ENCODE results near the gene NET1. TPM values are rescaled to one million over a fixed set of nuclear protein-coding genes. Genes with fewer than 3 reads are reported as not detected.

The NET1 gene
- polyA plus RNA-seq, 1 donor: 139 TPM

DNA sequence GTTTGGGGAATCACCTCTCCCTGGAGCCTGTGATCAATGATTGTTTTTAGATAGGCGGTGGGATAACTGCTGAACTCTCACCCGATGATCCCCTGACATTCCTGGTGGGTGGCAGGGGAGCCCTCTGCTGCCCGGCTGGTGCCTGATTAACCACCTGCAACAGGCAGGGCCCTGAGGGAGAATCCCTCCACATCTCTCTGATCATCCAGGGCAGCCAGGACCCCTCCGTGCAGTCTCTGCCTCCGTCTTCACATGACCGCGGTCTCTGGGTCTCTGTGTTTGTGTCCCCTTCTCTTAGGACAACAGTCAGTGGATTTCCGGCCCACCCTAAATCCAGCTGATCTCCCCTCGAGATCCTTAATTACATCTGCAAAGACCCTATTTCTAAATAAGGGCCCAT is 69.7 kb downstream of the NET1 start:
- DNase-seq: no peak

DNA sequence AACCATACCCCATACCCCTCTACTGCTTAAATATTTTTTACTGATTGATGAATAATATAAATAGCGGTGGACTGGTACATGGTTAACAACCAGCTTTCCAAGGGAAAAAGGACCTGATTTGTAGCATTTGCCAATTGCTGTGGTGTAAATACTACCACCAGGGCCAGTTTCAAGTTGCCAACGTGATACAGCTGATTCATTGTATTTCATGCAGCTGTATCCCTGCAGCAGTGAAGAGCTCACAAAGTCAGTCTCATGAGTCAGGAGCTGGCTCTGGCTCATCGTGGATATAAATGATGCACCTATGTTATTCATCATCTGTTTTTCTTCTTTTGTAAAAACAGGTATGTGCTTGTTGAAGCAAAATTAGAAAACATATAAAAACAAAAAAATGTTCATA is 71.8 kb downstream of the NET1 start:
- DNase-seq: no peak

DNA sequence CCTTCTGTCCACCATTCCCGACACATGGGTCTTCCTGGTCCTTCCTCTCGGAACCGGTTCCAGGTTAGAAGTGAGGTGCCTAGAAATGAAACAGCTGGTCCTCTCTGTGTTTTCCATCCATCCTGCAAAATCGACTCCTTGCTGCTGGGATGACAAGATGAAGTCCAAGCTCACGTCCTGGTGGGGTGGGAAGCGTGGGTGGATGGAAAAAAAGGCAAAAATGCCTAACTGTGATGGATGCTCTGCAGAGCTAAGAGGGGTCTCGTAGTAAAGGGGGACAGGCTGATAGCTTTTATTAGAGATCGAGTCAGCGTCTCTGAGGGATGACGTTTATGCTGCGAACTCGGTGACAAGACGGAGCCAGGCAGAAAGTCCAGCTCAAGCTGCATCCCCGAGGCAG is 72.9 kb downstream of the NET1 start:
- DNase-seq: no peak

DNA sequence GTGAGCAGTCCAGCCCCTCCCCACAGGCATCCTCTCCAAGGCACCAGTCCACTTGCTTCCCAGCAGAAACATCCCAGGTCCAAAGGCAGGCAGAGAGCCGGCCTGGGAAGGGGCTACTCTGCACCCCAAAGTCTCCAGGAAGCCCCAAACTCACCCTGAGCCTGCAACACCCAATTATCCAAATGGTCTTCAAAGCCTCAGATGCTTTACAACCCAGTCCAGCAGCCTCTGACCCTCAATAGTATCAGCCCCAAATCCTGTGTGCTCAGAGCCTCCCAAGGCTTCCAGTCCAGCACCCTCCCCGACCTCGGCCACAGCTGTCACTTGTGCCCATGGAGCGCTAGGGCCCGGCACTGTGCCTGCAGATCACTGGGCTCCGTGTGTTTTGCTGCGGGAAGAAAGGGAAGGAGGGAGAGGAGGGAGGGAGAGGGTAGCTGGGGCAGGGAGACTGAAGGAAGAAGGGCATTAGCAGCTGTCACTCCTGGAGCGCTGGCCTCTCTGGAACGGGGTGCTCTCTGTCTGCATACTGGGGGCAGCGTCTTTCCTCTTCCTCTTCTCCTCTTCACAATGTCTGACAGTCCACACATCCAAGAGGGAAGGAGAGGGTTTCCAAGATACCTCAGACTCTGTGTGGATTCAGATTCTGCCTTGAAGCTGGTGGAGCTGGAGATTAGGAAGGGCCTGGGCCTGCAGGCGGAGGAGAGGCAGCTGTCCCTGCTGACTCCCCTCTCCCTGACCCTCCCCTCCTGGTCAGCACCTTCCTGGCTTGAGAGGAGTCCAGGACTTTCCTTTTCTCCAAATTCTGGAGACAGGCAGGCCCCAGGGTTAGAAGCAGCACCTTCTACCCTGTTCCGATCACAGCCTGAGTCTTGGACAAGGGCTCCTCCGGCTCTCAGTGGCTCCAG is 73.8 kb downstream of the NET1 start:
- no peak for DNase-seq

DNA sequence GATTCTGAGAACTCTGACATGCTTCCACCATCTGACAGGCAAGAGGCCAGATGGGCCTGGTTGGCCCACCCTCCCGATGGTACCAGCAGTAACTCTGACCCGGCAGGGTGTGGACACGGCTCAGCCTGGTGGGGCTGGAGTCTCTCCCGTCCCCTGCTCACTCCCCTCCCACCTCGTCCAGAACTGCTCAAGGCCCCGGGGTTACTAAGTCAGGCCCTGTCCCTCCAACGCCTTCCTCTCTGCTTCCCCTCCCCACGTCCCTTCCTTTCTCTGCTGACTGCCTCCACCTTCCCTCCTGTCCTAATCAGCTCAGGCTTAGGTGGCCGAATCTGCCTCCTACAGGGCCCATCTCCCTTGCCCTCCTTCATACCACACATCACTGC is 74.5 kb downstream of the NET1 start:
- DNase-seq: no peak

DNA sequence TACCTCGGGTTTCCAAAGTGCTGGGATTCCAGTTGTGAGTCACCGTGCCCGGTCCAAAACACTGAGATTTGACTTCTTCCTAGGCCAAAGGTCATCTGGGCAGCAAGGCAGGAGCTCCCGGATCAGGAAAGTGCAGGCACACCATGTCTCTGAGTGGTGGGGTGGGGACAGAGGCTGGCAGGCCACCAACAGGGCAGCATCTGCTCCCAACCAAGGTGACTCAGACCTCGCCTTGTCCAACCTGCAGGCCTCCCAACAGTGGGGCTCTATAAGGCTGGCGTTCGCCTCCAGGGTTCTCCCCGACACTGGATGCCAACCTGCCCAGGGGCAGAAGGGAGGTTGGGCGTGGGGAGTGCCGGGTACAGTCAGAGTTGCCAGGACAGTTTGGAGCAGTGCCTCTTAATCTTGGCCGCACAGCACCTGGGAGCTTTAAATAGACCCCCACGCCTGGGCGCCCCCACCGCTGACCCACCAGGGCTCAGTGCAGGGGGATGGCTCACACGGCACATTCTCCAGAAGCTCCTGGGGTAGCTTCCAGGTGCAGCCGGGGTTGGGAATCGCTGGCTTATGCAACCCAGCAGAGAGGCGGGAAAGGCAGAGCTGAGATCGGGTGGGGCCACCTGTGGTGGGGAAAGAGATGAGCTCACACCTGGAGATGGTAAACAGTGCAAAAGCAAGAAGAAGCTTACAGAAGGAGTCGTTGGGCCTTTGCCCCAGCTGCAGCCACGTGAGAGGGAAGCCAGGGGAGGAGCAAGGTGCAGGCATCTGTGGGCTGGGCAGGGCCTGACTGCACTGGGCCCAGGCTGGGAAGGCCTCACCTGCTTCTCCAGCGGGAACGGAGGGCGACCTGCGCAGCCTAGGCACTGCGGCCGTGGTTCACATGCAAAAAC is 76.2 kb downstream of the NET1 start:
- no peak for DNase-seq

DNA sequence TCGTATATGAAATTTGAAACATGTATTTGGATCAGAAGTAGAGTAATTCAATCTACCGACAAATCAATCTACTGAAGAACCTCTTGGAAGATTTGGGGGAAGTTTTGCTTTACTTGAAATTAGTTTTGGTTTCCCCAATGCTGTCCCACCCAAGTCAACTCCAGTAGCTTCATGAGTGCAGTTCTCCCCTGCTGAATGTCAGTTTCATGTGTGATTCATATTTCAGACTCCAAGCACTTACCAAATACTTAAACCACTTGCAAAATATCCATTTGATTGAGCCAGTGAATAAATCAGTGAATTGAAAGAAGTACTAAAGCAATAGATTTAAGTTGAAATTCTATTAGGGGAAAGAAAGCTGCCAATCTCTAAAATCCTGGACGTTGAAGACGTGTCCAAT is 77.7 kb downstream of the NET1 start:
- DNase-seq: no peak

DNA sequence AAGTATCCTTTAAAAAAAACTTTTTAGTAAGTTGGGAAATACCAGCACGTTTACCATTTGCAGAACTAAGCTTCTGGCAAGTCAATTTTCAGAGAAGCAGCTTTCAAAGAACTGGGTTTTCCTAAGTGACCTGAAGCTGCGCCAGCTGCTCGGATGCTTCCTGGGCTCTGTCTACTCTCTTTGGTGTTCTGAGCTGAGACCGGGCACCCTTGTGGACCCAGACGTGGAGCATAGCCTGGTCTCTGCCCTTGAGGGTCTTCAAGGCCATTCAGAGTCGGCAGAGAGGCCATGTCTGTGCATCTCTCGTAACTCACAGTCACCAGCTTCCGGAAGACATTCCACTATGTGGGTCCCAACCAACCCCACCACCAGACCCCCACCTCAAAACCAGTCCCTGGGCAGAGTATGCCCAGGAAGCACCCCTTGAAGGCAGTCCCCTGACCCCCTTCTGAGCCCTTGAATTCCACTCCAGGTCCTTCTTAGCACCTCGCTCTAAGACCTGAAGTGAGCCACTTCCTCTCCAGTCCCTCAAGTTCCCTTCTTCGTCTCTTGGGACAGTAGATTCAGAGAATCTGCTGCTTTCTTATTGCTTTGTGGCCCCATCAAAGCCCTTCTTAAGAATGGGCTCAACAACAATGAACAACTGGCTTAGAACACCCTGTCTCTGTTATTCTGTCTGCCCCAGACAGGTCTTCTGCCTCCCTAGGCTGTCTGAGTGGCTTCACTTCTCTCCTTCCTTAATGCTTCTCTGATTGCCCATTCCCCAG is 78.5 kb downstream of the NET1 start:
- no peak for DNase-seq

DNA sequence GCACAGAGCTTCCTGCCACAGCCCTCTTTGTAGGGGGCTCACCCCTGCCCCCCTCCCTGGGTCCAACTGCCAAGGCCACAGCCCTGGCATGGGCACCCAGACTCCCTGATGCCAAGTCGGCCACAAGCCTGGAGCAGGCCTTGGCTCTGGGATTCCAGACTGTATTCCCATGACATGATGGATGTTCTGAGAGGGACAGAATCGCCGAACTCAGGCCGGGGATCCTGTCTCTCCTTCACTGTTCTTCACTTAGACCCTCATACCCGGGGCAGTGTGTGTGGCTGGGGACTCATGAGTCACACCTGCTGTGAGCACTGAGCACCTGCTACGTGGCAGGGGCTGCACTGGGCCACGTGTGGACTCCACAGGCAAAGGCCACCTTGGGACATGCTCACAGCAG is 79.1 kb downstream of the NET1 start:
- DNase-seq: no peak

DNA sequence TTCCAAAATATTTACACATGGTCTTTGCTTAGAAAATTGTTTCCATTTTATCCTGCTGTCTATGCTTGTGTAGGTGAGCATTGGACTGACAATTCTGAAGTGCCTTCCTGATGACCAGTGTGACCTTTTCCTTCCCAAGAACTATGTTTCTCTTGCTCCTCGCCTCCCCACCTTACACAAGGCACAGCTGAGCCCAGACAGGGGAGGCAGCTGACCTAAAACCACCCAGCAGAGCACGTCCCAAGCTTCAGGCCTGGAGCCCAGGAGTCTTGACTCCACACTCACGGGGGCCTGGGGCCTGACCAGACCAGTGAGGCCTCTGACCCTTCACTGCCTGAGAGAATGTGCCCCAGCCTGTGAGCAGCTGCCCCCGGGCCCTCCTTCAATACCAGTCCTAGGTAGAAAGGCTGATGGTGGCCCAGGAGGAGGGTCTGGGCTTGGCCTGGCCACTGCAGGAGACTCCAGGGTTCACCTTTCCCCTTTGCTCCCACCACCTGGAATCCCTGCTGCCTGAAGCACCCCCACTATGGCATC is 80.0 kb downstream of the NET1 start:
- no peak for DNase-seq

DNA sequence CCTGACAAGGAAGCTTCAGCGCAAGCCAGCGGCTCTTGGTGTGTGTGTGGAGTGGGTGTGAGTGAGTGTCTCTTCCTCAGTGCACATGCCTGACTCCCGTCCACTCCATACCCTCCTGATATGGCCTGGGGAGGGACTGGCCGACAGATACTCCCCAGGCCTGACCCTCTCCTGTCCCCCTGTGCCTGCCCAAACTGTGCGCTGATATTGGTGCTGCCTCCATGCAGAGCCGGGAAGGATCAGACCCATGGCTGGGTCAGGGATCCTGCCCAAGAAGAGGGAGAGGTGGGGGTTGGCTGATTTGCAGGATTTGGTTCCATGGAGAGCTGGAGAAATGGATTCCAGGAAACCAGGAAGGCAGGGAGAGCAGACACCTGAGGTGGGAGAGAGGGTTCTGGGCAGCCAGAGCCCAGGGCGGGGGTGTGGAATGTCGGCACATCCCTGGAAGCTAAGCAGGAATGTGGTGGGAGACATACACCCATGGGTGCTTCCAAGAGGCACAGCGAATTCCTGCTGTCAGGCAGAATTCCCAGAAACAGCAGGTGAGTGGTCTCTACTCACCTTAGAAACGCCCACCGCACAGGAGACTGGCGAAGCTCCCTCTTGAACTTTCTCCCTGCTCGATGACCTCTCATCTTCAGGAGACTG is 80.7 kb downstream of the NET1 start:
- DNase-seq: no peak

DNA sequence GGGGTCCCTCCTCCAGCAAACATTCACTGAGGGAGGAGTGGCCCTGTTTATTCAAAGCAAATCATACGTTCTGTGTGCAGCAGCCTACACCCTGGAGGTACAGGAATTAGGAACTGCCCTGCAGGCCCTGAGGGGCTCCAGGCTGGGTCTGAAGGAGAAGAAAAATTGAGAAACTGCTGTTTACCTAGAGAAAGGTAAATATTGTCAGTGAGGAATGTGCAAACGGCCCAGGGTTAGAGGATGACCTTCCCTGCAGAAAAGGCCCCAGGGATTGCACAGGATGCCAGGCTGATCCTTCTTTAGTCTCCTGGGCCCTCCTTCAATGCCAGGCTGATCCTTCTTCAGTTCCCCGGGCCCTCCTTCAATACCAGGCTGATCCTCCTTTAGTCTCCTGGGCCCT is 81.3 kb downstream of the NET1 start:
- no peak for DNase-seq

DNA sequence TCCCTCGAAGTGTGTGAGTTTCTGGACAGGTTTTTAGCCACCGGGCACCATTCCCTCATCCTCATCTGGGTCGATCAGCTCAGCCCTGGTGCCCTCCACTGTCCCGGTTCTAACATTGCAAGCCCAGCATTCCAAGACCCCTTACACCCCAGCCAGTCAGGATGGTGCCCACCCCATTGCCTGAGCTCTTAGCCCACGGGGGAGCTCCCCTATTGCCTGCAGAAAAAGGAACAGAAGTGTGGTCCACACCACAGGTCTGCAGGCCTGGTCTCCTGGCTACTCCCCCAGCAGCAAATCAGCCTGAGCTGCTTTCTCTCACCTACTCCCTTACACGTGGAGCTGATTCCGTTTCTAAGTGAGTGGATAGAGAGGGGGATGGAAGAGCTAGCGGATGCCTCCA is 82.3 kb downstream of the NET1 start:
- DNase-seq: no peak

DNA sequence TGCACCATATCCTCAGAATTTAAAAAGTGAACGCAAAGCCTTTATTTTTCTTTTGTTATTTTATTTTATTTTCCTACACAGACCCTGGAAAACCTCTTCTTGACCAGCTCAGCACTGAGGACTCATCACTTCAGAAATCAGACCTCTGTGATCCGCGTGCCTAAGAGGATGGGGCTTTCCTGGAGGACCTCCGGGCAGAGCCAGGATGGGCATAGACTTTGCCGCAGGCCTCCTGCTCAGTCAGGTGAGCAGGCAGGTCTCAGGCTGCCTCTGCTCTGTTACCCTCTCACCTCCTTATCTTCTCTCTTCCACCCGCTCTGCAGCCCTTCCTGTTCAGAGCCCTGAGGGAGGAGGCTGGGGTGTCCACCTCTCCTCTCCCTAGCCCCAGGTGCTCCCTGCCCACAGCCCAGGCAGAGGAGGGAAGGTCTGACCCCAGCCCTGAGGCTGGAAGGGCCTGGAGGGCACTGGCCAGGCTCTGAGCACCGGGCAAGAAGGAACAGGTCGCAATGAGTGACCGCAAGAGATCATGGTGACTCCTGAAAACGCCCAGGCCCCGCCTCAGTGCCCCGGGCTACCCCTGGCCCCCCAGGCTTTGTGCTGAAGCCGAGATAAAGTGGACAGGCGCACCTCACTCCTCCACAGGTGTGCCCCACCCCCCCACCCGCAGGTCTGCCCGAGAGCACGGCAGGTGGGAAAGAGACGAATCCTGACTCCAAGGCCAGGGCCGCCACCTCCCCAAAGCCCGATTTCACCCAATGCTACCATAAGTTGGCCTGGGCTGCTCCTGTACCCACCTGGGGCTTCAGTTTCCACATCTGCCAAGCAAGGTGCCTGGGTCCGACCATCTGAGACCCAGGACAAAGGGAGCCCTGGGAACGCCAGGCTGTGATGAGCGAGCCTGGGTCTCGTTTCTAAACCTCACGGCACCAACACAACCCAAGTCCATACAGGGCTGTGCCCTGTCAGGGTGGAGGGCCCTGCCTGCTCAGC is 84.2 kb downstream of the NET1 start:
- no peak for DNase-seq

DNA sequence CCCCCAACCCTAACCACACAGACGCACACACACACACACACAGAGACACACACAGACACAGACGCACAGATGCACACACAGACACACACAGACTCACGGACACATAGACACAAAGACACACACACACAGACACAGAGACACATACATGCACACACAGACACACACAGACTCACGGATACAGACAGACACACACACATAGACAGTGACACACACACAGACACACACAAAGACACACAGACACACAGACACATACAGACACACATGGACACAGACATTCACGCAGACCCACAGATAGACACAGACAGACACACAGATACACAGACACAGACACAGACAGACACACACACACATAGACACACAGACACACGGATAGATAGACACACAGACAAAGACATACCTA is 84.9 kb downstream of the NET1 start:
- DNase-seq: no peak

DNA sequence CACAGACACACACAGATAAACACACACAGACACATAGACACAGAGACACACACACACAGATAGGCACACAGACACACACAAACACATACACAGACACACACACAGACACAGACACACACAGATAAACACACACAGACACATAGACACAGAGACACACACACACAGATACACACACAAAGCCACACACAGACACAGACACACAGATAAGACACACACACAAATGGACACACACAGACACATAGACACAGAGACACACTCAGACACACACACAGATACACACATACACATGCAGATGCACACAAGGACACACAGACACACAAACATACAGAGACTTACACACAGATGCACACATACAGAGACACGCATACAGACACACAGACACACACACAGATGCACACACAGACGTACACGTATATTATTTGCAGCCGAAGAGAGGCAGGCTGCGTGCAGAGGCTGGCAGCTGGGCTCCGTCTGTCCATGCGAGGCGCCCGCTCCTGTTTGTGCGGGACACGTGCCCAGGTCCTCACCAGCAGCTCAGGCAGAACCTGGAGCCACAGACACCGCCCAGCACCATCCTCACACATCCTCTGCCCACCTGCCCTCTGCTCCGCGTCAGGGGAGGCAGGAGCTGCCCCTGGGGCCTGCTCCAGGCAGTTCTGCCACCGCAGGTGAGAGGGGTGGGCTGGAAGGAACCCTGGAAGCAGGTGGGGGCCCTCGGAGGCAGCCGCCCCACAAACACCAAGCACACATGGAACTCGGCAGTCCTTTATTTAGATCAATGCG is 85.8 kb downstream of the NET1 start:
- no peak for DNase-seq

DNA sequence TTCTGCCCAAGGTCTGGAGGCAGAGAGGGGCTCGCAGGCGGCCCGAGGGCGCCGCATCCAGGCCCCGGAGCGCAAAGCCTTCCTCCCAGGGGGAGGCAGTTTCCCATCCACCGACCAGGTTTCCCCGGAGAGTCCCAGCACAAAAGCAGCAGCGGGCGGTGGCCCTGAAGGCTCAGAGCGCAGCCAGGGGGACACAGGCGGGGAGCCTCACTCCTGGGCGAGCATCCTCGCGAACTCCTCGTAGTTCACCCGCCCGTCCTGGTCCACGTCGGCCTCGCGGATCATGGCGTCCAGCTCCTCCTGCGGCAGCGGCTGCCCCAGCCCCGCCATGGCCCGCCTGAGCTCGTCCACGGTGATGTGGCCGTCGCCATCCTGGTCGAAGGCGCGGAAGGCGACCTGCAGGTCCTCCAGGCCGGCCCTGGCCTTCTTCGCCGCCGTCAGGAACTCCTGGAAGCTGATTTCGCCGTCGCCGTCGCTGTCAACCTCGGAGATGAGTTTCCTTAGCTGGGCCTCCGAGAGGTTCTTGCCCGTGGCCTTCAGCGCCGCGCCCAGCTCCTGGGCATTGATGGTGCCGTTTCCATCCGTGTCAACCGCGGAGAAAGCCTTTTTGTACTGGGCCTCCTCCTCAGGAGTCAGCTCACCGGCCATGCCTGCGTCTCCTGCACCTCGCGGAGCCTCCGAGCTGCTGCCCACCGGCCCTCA is 86.6 kb downstream of the NET1 start:
- DNase-seq: no peak

DNA sequence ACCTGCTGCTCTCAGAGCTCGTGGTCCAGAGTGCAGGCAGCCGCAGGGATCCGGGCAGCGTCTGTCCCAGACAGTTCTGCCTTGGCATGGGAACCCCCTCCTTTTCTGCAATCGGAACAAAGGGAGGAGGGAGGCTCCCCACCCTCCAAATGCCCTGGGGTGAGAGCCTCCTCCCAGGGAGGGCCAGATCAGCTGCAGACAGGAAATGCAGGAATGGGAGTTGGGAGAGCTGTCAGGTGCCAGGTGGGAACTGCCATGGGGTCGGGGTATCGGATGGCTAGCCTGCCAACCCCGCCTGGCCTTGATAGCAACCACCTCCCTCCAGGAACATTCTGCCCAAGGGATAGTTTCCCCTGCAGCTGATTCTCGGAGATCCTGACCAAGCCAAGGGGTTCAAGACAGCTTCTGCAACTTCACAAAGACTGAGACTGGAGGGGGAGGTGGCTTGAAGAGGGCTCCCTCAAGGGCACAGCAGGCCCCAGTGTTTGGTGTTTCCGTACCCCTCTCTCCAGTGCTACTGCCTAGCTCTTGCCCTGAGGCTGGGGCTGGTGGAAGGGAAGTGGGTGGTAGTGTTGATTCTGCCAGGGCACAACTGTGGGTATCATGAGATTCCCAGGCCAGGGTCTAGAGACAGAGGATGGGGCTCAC is 87.3 kb downstream of the NET1 start, which contains the start of gene CALML5:
TSS of gene CALML5 (minus strand) at position 78 of the 648 bp plus-strand sequence. CDS start 132 bp downstream, outside the sequence.
- DNase-seq: no peak
